ENCODE data around the gene RIMS3.
A peak's percentile ranks its signal among the peaks of the same experiment; 100 is the strongest.

RIMS3 gene

GRCh38 chr1:40673452-40673851 is 8.0 kb upstream of the RIMS3 start:
- no peak for DNase-seq (ENCODE audit: low read depth)
- TF ChIP-seq CTCF (conservative IDR thresholded peaks at IDR 0.05; ENCODE audit: low read length), result no peak
- no peak overlapping the region for H3K4me3 ChIP-seq (ENCODE audit: low read length)

GRCh38 chr1:40668769-40669525 is 3.5 kb upstream of the RIMS3 start:
- peak; percentile 49 for DNase-seq (ENCODE audit: low read depth)
- H3K4me3 ChIP-seq (ENCODE audit: low read length), result no peak overlapping the region
- TF ChIP-seq CTCF (conservative IDR thresholded peaks at IDR 0.05; ENCODE audit: low read length), result peak; percentile 97

- no peak for DNase-seq (ENCODE audit: low read depth)
- TF ChIP-seq CTCF (conservative IDR thresholded peaks at IDR 0.05; ENCODE audit: low read length), result no peak
- H3K4me3 ChIP-seq (ENCODE audit: low read length), result no peak overlapping the region
These were observed 691 bp downstream of the RIMS3 start for GRCh38 chr1:40664791-40665190.

- no peak for DNase-seq (ENCODE audit: low read depth)
- no peak for TF ChIP-seq CTCF (conservative IDR thresholded peaks at IDR 0.05; ENCODE audit: low read length)
- no peak overlapping the region for H3K4me3 ChIP-seq (ENCODE audit: low read length)
These were observed 1.3 kb downstream of the RIMS3 start for GRCh38 chr1:40664167-40664537.

- TF ChIP-seq CTCF (conservative IDR thresholded peaks at IDR 0.05; ENCODE audit: low read length), result no peak
- H3K4me3 ChIP-seq (ENCODE audit: low read length), result no peak overlapping the region
- no peak for DNase-seq (ENCODE audit: low read depth)
These were observed 1.9 kb downstream of the RIMS3 start for GRCh38 chr1:40663324-40664166.

GRCh38 chr1:40662864-40663263 is 2.6 kb downstream of the RIMS3 start:
- peak; percentile 20 for DNase-seq (ENCODE audit: low read depth)
- TF ChIP-seq CTCF (conservative IDR thresholded peaks at IDR 0.05; ENCODE audit: low read length), result no peak
- no peak overlapping the region for H3K4me3 ChIP-seq (ENCODE audit: low read length)

- no peak for TF ChIP-seq CTCF (conservative IDR thresholded peaks at IDR 0.05; ENCODE audit: low read length)
- DNase-seq (ENCODE audit: low read depth), result no peak
- no peak overlapping the region for H3K4me3 ChIP-seq (ENCODE audit: low read length)
These were observed 3.3 kb downstream of the RIMS3 start for GRCh38 chr1:40662151-40662550.
